HuH-7 (cell line): ENCODE measurements around the gene EHBP1.
"Not testable (repeated sequence)": the region's sequence is repeated elsewhere in the genome, so short reads cannot be mapped to it uniquely, and the experiment has no call there.

Experiments used
- DNase-seq: peaks from one replicate; pipeline ENCODE4 v3.0.0; 2011; ENCODE audit warnings: low spot score

The EHBP1 gene

DNA sequence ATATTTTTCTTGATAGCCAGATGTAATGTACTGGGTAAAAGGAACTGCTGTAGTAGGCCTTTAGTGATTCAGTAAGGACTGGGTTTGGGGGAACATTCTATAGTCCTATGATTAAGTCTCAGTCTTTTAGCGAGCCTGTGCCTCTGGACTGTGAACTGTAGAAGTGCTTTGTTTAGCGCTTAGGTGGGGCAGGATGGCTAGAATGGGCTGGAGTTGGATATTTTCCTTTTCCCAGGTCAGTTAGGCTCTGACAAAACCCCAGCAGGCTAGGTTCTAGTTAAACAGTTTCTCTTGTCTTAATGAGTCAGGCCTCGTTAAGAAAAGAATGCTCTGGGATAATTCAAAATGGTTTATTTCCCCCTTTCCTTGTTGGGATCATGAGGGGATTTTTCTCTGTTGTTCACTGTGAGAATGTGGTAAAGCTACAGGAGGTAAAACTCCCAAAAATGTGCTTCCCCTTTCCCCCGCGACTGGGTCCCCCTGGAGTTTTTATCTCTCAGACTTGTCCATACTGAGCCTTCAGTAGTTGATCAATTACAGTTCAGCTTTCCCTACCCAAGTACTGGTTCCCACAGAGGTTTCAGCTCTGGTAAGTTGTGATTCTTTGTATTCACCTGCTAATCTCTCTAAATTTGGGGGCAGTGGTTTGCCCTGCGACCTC lies 31.5 kb downstream of the EHBP1 start:
- DNase-seq = no peak

DNA sequence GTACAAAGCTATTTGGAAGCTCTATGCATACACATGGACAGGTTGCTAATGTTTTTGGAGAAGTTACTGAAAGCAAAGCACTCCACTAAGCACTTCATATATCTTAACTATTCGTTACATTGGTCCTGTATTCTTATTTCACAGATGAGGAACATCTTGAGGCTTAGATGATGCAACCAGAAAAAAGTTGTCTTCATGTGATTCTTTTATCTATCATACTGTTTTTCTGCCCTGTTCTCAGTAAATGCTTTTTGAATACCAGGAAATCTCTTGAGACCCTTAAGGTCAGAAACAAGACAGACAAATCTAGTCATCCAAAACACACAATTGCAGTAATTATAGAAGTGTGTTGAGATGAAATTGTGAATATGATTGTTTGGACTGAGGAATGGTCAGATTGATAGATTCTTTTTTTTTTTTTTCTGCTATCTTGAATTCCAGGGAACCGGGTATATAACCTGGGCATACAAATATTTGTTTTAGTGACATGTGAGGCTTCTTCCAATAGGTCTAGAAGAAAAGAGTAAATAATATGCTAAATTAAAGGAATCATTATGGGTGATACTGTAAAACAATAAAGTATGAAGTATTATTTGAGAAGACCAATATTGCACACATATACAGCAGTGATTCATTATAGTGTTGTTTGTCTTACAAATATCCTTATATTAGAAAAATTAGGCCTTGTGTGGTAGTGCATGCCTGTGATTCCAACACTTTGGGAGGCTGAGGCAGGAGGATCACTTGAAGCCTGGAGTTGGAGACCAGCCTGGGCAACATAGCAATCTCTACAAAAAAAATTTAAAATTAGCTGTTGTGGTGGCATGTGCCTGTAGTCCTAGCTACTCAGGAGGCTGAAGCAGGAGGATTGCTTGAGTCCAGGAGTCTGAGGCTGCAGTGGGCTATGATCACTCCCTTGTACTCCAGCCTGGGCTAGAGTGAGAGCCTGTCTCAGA lies 33.7 kb downstream of the EHBP1 start:
- DNase-seq = no peak

DNA sequence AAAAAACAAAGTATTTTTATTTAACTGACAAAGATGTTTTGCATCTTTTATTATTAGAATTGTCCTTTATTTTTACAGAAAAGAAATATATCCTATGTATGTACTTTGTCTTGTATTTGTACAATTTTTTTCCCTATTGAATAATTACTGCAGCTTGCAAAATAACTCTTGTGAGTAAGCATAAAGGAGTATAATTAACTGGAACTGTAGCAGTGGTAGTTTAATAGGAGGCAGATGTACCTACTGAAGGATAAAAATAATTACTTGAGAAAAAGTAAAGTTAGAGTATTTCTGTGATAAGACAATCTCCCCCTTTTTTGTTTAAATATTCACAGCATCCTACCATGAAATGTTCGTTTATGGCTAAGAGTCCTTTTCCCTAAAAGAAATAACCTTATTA lies 34.7 kb downstream of the EHBP1 start:
- no peak for DNase-seq

DNA sequence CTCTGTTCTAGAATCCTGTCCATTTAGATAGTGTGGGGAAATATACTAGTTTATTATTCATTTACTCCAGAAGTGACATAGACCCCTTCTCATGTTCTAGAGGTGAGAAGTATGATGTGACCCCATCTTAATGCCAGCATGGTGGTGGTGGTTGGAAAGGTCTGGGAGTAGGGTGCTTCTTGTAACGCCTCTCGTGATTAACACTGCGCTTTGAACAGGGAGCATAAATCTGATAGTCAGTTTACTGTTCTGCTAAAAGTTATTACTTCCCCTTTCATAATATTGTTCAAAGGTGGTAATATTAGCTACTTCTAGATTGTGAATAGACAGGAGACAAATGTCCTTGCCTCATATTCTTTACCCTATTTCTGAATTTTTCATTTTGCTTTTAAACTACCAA lies 35.6 kb downstream of the EHBP1 start:
- no peak for DNase-seq

DNA sequence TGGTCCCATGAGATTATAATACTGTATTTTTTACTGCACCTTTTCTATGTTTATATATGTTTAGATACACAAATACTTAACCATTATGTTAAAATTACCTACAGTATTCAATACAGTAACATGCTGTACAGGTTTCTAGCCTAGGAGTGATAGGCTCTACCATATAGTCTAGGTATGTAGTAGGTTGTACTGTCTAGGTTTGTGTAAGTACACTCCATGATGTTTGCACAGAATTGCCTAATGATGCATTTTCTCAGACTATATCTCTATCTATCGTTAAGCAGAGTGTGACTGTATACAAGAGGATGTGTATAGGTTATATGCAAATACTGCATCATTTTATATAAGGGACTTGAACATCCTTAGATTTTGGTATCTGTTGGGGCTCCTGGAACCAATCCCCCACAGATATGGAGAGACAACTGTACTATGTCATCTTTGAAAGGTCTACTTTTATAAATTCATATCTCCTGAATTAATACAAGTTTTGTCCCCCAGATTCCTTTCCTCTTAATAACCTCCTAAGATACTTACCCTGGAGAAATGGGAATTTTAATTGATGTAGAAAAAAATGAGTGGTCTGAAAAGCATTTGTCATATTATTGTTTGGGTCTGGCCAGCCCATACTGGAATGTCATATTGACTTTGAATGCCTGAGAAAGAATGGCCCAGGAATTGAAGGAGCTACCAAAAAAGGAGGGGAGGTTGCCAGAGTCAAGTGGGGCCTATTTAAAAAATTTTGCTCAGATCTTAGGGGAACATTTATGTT lies 36.6 kb downstream of the EHBP1 start:
- DNase-seq = no peak

DNA sequence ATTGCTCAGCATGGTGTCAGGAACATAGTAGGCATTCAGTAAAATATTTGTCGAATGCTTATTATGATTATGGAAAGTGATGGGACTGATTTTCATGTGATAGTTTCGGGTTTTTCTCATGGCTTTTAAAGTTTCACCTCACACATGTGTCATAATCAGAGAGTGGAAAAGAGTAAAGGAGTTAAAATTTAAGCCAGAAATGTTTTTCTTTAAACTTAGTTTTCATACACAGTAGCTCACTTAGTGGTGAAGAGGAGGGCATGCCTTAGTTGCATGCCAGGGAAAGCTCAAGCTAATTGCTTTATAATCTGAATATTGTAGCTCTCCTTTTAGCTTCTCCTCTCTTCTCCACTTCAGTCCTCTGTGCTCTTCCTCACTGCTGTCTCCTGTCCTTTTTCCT lies 38.0 kb downstream of the EHBP1 start:
- DNase-seq = no peak

DNA sequence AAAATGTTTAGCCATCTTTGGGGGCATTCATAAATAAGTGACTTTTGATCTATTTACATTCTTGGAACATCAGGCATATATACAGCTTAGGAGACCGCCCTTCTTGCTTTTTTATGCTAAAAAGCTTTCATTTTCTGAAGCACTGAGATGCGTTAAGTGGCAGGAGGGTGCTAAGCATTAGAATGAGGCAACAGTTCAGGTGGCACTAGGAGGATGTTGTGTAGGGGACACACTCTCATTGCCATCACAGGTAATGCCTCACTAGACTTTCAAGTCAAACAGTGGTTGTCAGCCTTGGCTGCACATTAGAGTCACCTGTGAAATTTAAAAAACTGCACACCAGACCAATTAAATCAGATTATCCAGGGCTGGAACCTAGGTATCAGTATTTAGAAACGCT lies 39.1 kb downstream of the EHBP1 start:
- DNase-seq = no peak

DNA sequence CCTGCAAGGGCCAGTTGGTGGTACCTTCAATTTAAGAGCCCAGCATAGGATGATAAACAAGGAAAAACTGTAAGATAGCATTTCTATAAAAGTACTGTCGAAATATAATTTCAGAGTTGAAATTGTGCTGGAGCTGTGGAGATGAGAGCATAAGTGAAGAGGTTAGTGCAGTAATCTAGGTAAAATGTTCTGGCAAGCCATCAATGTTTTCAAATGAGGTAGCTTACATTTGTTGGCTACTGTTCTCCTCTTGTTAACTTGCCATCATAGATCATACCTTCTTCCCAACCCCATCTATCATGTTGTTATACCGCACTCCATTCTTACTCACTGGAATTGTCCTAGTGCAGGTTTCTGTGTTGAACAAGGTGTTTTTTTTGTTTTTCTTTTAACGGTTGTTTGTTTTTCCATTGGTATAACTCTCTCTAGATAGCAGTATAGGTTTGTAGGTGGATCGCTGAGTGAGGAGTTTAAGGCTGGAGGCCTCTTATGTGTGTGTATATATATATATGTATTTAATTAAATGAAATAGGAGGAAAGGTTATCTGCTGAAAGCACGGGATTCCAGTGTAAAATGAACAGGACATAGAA lies 40.5 kb downstream of the EHBP1 start:
- DNase-seq = no peak

DNA sequence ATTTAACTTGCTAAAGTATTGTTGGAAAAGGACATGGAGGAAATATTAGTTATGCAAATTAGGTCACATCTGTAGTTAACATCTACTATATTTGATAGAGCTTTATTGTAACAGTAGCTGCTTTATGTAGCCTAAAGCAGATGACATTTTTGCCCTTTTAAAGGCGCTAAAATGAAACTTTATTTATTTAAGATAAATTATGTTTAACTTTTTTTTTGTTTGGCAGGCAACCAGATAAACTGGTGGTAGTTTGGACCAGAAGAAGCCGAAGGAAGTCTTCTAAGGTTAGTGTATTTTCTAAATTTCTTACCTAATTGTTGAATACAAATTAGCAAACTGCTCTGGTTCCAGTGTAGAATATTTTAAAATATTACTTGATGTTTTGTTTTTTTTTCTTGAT lies 41.7 kb downstream of the EHBP1 start:
- no peak for DNase-seq

DNA sequence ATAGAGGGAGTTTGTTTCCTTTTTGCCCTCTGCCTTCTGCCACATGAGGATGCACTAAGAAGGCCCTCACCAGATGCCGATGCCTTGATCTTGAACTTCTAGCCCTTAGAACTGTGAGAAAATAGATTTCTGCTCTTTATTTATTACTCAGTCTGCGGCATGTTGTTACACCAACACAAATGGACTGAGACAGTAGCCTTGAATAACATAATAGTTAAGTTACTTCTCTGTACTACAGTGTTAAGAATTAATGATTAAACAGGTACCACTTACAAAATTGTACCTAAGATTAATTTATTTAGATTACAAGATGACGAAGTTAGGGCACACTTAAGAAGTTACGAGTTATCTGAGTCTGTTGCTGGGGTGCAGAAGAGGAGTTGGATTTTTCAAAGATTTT lies 42.4 kb downstream of the EHBP1 start:
- no peak for DNase-seq

DNA sequence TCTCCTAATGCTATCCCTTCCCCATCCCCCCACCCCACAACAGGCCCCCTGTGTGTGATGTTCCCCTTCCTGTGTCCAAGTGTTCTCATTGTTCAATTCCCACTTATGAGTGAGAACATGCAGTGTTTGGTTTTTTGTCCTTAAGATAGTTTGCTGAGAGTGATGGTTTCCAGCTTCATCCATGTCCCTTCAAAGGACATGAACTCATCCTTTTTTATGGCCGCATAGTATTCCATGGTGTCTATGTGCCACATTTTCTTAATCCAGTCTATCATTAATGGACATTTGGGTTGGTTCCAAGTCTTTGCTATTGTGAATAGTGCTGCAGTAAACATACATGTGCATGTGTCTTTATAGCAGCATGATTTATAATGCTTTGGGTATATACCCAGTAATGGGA lies 43.6 kb downstream of the EHBP1 start:
- not testable (repeated sequence) for DNase-seq

DNA sequence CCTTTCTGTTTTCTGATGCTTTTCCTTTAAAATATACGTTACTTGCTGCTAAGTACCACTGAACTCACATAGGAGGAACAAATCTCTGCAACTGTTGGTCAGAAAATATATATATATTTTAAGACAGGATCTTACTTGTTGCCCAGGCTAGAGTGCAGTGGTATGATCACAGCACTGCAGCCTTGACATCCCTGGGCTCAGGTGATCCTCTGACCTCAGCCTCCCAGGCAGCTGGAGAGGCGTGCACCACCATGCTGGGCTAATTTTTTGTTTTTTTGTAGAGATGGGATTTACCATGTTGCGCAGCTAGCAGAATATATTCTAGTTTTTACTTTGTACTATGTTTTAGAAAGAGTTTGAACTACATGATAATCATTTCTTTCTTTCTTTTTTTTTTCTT lies 51.5 kb downstream of the EHBP1 start:
- DNase-seq = no peak

DNA sequence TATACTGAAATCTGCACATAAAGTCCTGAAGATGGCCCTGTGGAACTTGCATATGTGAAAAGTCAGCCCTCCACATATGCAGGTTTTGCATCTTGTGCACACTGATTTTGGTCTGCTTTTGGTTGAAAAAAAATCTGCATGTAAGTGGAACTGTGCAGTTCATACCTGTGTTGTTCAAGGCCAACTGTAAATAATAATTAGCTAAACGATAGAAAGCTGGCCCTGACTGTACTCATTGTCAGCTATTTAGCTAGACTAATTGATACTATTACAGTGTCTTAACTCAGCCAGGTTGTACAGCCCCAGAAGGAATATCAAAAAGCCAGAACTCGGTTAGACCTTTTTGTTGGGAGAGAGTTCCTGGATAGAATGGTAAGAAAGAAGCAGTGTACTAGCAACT lies 54.5 kb downstream of the EHBP1 start:
- DNase-seq = no peak

DNA sequence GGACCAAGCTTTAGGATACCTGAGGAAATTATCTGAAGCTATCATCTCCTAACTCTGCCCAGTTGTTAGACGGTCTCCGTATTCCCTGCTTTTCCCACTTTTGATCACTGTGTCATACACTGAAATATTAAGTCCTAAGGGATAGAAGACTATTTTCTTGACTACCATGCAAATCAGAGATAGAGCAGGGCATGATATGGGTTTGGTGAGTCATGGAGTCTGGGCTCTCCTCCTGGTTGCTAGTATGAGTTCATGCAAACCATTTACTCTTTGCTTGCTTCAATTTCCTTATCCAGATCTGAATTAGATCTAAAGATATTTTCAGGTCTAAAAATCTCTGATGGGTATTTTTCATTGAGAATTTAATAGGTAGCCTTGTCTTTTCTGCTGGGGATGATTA lies 55.0 kb downstream of the EHBP1 start:
- DNase-seq = no peak

DNA sequence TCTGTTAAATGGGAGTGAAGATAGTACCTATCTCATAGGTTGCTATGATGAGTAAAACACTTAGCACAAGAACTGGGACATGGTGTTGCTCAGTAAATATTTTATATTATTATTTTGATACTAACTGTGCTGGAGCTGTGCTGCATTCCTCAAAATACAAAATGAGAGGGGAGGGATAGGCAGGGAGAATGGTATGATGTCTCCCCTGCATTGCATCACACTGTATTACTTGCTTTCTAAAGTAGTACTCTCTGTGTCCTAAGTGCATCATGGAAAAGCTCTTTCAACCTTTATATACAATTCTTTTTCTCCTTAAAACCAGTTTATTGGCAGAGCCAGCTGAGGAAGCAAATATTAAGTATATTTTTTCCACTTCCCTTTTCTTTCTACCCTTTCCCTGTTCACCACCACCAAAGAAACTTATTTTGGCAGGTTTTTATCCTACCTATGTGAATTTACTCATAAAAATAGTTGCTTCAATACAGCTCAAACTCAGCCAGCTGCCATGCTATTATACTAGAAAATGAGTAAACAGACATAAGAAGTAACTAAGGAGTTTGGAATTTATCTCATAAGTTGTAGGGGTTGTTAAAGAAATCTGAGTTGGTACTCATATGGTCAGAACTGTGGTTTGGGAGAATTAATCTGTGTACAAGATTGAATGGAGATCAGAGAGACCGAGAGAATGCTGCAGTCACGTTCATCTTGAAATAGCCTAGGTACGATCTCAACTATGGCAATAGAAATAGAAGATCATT lies 60.3 kb downstream of the EHBP1 start:
- DNase-seq = no peak

DNA sequence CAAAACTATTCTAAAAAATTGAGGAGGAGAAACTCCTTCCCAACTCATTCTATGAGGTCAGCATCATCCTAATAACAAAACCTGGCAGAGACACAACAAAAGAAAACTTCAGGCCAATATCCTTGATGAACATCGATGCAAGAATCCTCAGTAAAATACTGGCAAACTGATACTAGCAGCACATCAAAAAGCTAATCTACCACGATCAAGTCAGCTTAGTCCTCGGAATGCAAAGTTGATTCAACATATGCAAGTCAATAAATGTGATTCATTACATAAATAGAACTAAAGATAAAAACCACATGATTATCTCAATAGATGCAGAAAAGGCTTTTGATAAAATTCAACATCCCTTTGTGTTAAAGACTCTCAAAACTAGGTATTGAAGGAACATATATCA lies 63.1 kb downstream of the EHBP1 start:
- no peak for DNase-seq

DNA sequence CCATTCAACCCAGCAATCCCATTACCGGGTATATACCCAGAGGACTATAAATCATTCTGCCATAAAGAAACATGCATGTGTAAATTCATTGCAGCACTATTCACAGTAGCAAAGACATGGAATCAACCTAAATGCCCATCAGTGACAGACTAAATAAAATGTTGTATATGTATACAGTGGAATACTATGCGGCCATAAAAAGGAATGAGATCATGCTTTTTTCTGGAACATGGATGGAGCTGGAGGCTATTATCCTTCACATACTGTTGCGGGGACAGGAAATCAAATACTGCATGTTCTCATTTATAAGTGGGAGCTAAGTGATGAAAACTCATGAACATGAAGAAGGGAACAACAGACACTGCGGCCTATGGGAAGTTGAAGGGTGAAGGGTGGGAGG lies 65.1 kb downstream of the EHBP1 start:
- no peak for DNase-seq

DNA sequence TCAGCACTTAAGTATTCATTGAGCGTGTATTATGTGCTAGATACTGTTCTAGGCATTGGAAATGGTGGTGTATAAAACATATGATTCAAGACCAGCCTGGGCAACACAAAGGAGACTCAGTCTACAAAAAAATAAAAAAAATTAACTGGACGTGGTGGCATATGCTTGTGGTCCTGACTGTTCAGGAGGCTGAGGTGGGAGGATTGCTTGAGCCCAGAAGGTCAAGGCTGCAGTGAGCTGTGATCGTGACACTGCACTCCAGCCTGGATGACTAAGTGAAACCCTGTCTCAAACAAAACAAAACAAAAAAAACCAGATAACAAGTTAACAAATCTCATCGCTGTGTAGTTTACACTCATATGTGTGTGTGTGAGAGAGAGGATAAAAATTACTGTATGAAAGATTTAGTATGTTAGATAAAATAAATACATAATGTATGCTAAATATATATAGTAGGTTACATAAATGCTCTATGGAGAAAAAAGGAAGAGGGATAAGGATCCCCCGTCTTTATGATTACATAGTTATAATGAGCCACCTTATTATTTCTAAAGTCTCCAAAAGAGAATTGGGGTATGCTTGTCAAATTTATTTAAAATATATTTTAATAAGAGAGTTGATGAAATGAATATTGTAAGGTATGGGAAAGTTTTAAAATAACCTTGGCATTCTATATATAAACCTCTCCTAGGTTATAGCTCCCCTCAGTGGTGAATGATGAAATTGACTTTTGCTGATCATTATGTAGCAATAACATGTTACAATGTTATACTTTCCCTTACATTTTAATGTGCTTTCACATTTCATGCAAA lies 69.2 kb downstream of the EHBP1 start:
- DNase-seq = no peak

DNA sequence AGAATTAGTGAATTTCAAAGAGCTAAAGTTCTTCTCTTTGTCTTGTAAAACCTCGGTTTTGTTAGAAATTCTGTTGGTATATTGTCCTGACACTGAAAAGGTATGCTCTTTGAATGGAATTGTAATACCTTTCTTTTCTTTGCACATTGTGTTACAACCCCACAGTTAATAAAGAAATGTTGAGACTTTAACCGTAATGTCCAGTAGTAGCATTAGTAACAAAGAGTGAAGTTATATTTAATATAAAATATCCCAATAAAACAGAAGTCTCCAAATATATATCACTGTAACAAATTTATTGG lies 69.8 kb downstream of the EHBP1 start:
- no peak for DNase-seq

DNA sequence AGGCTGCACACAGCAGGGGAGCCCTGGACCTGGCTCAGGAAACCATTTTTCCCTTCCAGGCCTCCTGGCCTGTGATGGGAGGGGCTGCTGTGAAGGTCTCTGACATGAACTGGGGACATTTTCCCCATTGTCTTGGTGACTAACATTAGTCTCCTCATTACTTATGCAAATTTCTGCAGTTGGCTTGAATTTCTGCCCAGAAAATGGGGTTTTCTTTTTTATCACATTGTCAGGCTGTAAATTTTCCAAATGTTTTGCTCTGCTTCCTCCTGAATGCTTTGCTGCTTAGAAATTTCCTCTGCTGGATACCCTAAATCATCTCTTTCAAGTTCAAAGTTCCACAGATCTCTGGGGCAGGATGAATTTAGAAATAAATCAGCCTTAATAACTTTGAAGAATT lies 78.2 kb downstream of the EHBP1 start:
- no peak for DNase-seq

DNA sequence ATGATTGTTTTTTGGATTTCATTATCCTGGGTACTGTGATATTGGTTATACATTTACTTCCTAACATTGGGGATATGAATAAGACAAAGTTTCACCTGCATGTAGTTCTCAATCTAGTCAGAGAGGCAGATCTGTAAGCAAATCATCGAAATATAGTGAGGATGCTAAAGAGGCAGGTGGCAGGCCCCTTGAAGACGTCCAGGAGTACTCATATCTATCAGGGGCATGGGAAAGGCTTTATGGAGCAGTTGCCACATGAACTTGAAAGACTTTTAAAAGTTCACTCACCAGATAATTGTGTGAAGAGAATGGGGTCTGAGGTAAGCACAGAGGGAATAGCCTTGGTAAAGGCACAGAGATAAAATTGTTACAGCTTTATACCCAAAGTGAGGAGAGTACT lies 78.8 kb downstream of the EHBP1 start:
- DNase-seq = no peak
